ENCODE data around the gene NEK4.

NEK4 gene

DNA sequence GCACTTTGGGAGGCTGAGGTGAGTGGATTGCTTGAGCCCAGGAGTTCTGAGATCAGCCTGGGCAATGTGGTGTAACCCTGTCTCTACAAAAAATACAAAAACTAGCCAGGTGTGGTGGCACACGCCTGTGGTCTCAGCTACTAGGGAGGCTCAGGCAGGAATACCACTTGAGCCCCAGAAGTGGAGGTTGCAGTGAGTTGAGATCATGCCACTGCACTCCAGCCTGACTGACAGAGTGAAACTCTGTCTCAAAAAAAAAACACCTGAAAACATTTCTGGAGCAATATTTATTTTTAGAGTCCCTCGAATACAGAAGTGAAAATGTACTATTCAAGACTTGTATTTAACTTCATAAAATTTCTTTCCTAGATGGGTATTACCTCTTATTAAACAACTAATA, 60.2 kb downstream of the NEK4 start:
- Histone ChIP-seq H2AK5ac (ENCODE audit: low read length) (no peak overlapping the region), H4K5ac (ENCODE audit: low read length) (no peak overlapping the region), H3K27ac (ENCODE audit: low read depth, low read length) (no peak overlapping the region), H2BK5ac (ENCODE audit: low read length) (no peak overlapping the region), H3K18ac (ENCODE audit: low read length) (no peak overlapping the region), H3K79me2 (ENCODE audit: control insufficient read depth, insufficient read depth, low read length) (peaks cover 8% of the 10 kb centered on the region), H3K36me3 (ENCODE audit: control insufficient read depth, insufficient read depth, low read length) (no peaks in the 10 kb centered on the region), H3K4me3 (ENCODE audit: low read length) (no peak overlapping the region), H3K23ac (ENCODE audit: low read length) (no peak overlapping the region), H4K8ac (ENCODE audit: low read depth, low read length) (no peak overlapping the region), H3K4ac (ENCODE audit: low read depth, low read length) (no peak overlapping the region), H3K79me1 (ENCODE audit: low read length) (peaks cover 7% of the 10 kb centered on the region), H3K56ac (ENCODE audit: low read length) (no peak overlapping the region), H3K27me3 (ENCODE audit: insufficient read depth, low read length, poor library complexity) (no peaks in the 10 kb centered on the region), H3K4me1 (ENCODE audit: control insufficient read depth, low read depth, low read length) (no peaks in the 10 kb centered on the region), H3K4me2 (ENCODE audit: low read length) (no peak overlapping the region), H2BK15ac (replicated peaks; ENCODE audit: low read depth) (no peak overlapping the region), H2BK120ac (ENCODE audit: low read depth, low read length) (no peak overlapping the region), H3K9ac (ENCODE audit: low read length) (no peak overlapping the region)
- no peak for DNase-seq
- no CpG with 5 or more reads among the region's 2 CpGs for WGBS (ENCODE audit: extremely low coverage, insufficient coverage, low lambda C conversion rate)

- H3K27ac ChIP-seq (ENCODE audit: low read depth, low read length), result no peak overlapping the region
- no peak overlapping the region for H3K56ac ChIP-seq (ENCODE audit: low read length)
- H2BK5ac ChIP-seq (ENCODE audit: low read length), result no peak overlapping the region
- H3K36me3 ChIP-seq (ENCODE audit: control insufficient read depth, insufficient read depth, low read length), result no peaks in the 10 kb centered on the region
- H2AK5ac ChIP-seq (ENCODE audit: low read length), result no peak overlapping the region
- DNase-seq, result no peak
- no peak overlapping the region for H3K9ac ChIP-seq (ENCODE audit: low read length)
- no peak overlapping the region for H3K4ac ChIP-seq (ENCODE audit: low read depth, low read length)
- no peak overlapping the region for H3K23ac ChIP-seq (ENCODE audit: low read length)
- H3K18ac ChIP-seq (ENCODE audit: low read length), result no peak overlapping the region
- peaks cover 16% of the 10 kb centered on the region for H3K79me1 ChIP-seq (ENCODE audit: low read length)
- H4K5ac ChIP-seq (ENCODE audit: low read length), result no peak overlapping the region
- no CpG with 5 or more reads among the region's 4 CpGs for WGBS (ENCODE audit: extremely low coverage, insufficient coverage, low lambda C conversion rate)
- no peak overlapping the region for H3K4me2 ChIP-seq (ENCODE audit: low read length)
- no peak overlapping the region for H4K8ac ChIP-seq (ENCODE audit: low read depth, low read length)
- H2BK15ac ChIP-seq (replicated peaks; ENCODE audit: low read depth), result no peak overlapping the region
- H3K4me1 ChIP-seq (ENCODE audit: control insufficient read depth, low read depth, low read length), result peaks cover 2% of the 10 kb centered on the region
- H3K27me3 ChIP-seq (ENCODE audit: insufficient read depth, low read length, poor library complexity), result no peaks in the 10 kb centered on the region
- H2BK120ac ChIP-seq (ENCODE audit: low read depth, low read length), result no peak overlapping the region
- peaks cover 13% of the 10 kb centered on the region for H3K79me2 ChIP-seq (ENCODE audit: control insufficient read depth, insufficient read depth, low read length)
- no peak overlapping the region for H3K4me3 ChIP-seq (ENCODE audit: low read length)
These were observed 63.2 kb downstream of the NEK4 start for GRCh38 chr3:52707585-52707984.

GRCh38 chr3:52705688-52706686, 64.8 kb downstream of the NEK4 start, which contains the start of the genes GLT8D1 and SPCS1:
Gene GLT8D1, minus strand, starts transcription at chr3:52705791. Its CDS starts 5,331 bp downstream, at chr3:52700460.
Gene SPCS1, plus strand, starts transcription at chr3:52706106. Its CDS starts 141 bp downstream, at chr3:52706247.
- H2AK5ac ChIP-seq (ENCODE audit: low read length), result no peak within 1 kb of the TSS
- H3K79me2 ChIP-seq (ENCODE audit: control insufficient read depth, insufficient read depth, low read length), result peaks cover 13% of the 10 kb centered on the region
- H2BK120ac ChIP-seq (ENCODE audit: low read depth, low read length), result no peak within 1 kb of the TSS
- peak within 1 kb of the TSS; percentile 95 for H3K4me2 ChIP-seq (ENCODE audit: low read length)
- no peaks in the 10 kb centered on the region for H3K36me3 ChIP-seq (ENCODE audit: control insufficient read depth, insufficient read depth, low read length)
- H3K18ac ChIP-seq (ENCODE audit: low read length), result no peak within 1 kb of the TSS
- H2BK15ac ChIP-seq (replicated peaks; ENCODE audit: low read depth), result no peak within 1 kb of the TSS
- H3K4me1 ChIP-seq (ENCODE audit: control insufficient read depth, low read depth, low read length), result peaks cover 2% of the 10 kb centered on the region
- peak within 1 kb of the TSS; percentile 71 for H3K4me3 ChIP-seq (ENCODE audit: low read length)
- no CpG with 5 or more reads among the region's 94 CpGs for WGBS (ENCODE audit: extremely low coverage, insufficient coverage, low lambda C conversion rate)
- H3K27me3 ChIP-seq (ENCODE audit: insufficient read depth, low read length, poor library complexity), result no peaks in the 10 kb centered on the region
- H4K8ac ChIP-seq (ENCODE audit: low read depth, low read length), result no peak within 1 kb of the TSS
- peak within 1 kb of the TSS; percentile 89 for H3K9ac ChIP-seq (ENCODE audit: low read length)
- no peak within 1 kb of the TSS for H4K5ac ChIP-seq (ENCODE audit: low read length)
- peak; percentile 89 for DNase-seq
- peak within 1 kb of the TSS; percentile 63 for H3K4ac ChIP-seq (ENCODE audit: low read depth, low read length)
- no peak within 1 kb of the TSS for H2BK5ac ChIP-seq (ENCODE audit: low read length)
- H3K79me1 ChIP-seq (ENCODE audit: low read length), result peaks cover 16% of the 10 kb centered on the region
- H3K23ac ChIP-seq (ENCODE audit: low read length), result peak within 1 kb of the TSS; percentile 48
- H3K56ac ChIP-seq (ENCODE audit: low read length), result peak within 1 kb of the TSS; percentile 97
- H3K27ac ChIP-seq (ENCODE audit: low read depth, low read length), result peak within 1 kb of the TSS; percentile 60

DNA sequence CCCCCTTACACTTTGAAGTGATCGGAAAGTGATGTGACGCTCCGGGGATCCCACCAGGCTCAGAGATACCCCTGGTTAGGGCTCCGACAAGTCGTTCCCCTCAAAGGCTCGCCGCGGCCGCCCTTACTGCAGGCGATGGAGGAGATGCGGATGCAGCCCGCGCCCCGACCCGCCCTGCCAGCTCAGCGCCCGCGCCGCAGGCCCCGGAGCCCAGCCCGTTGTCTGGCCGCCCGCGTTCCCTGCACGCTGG, 65.4 kb downstream of the NEK4 start:
- Histone ChIP-seq H2AK5ac (ENCODE audit: low read length) (no peak overlapping the region), H3K36me3 (ENCODE audit: control insufficient read depth, insufficient read depth, low read length) (no peaks in the 10 kb centered on the region), H3K23ac (ENCODE audit: low read length) (no peak overlapping the region), H3K18ac (ENCODE audit: low read length) (no peak overlapping the region), H2BK5ac (ENCODE audit: low read length) (no peak overlapping the region), H4K8ac (ENCODE audit: low read depth, low read length) (no peak overlapping the region), H3K56ac (ENCODE audit: low read length) (peak overlapping the region; percentile 97), H3K27me3 (ENCODE audit: insufficient read depth, low read length, poor library complexity) (no peaks in the 10 kb centered on the region), H3K79me2 (ENCODE audit: control insufficient read depth, insufficient read depth, low read length) (peaks cover 13% of the 10 kb centered on the region), H3K4me2 (ENCODE audit: low read length) (peak overlapping the region; percentile 82), H3K4me1 (ENCODE audit: control insufficient read depth, low read depth, low read length) (peaks cover 2% of the 10 kb centered on the region), H2BK120ac (ENCODE audit: low read depth, low read length) (no peak overlapping the region), H2BK15ac (replicated peaks; ENCODE audit: low read depth) (no peak overlapping the region), H3K4me3 (ENCODE audit: low read length) (peak overlapping the region; percentile 65), H3K27ac (ENCODE audit: low read depth, low read length) (peak overlapping the region; percentile 60), H3K79me1 (ENCODE audit: low read length) (peaks cover 16% of the 10 kb centered on the region), H4K5ac (ENCODE audit: low read length) (no peak overlapping the region), H3K4ac (ENCODE audit: low read depth, low read length) (peak overlapping the region; percentile 63), H3K9ac (ENCODE audit: low read length) (peak overlapping the region; percentile 89)
- no peak for DNase-seq
- no CpG with 5 or more reads among the region's 25 CpGs for WGBS (ENCODE audit: extremely low coverage, insufficient coverage, low lambda C conversion rate)

DNA sequence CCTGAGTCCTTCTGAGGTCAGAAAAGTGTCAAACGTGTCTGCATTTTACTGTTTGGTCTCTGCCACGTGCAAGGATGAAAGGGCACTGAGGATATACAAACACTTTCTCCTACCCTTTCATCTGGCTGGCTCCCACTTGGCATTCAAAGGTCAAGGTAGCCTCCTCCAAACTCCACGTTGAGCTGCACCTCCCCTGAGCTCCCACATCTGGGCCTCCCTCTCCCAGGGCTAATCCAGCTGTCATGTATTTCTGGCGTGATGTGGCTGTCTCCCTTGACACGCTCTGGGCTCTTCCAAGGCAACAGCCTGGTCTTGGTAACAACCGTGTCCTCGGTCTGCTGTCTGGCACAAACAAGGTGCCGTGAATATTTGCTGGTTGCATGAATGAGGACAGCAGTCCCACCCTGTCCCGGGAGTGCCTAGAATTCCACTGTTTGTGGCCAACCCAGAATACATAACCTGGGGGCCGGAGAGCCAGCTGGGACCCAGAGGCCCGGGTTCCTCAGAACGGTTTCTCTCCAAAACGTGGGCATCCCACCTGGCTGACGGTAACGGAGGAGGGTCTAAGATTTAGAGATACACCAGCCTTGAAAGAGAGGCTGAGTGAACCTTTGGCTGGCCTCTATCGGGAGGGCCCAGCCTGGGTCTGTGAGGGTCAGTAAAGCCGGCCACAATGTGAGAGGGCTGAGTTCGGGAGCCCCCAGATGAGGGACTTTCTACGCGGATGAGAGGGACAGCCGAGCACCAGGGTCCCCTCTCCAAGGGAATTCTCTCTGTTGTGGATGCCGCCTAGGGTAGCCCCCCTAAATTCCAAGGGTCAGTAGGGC, 65.9 kb downstream of the NEK4 start:
- Histone ChIP-seq H3K4me1 (ENCODE audit: control insufficient read depth, low read depth, low read length) (peaks cover 2% of the 10 kb centered on the region), H4K5ac (ENCODE audit: low read length) (no peak overlapping the region), H3K27ac (ENCODE audit: low read depth, low read length) (no peak overlapping the region), H3K23ac (ENCODE audit: low read length) (no peak overlapping the region), H3K56ac (ENCODE audit: low read length) (peak overlapping the region; percentile 97), H3K9ac (ENCODE audit: low read length) (peak overlapping the region; percentile 89), H2BK15ac (replicated peaks; ENCODE audit: low read depth) (no peak overlapping the region), H3K4me3 (ENCODE audit: low read length) (peak overlapping the region; percentile 65), H2BK5ac (ENCODE audit: low read length) (no peak overlapping the region), H3K79me1 (ENCODE audit: low read length) (peaks cover 16% of the 10 kb centered on the region), H3K4me2 (ENCODE audit: low read length) (peak overlapping the region; percentile 82), H4K8ac (ENCODE audit: low read depth, low read length) (no peak overlapping the region), H2AK5ac (ENCODE audit: low read length) (no peak overlapping the region), H3K4ac (ENCODE audit: low read depth, low read length) (peak overlapping the region; percentile 63), H3K18ac (ENCODE audit: low read length) (no peak overlapping the region), H3K79me2 (ENCODE audit: control insufficient read depth, insufficient read depth, low read length) (peaks cover 13% of the 10 kb centered on the region), H2BK120ac (ENCODE audit: low read depth, low read length) (no peak overlapping the region), H3K27me3 (ENCODE audit: insufficient read depth, low read length, poor library complexity) (no peaks in the 10 kb centered on the region), H3K36me3 (ENCODE audit: control insufficient read depth, insufficient read depth, low read length) (no peaks in the 10 kb centered on the region)
- WGBS (ENCODE audit: extremely low coverage, insufficient coverage, low lambda C conversion rate), result no CpG with 5 or more reads among the region's 22 CpGs
- peak; percentile 36 for DNase-seq
